OCI-LY7 (cell line): ENCODE data around the gene DAPK1. TPM values are rescaled to one million over a fixed set of nuclear protein-coding genes. Genes with fewer than 3 reads are reported as not detected.

Experiments
- BruUV-seq: library from RNA; stranded (reverse); fragments of 400-500 nt; replicated peaks from 2 replicates; lab custom pipeline; 2021; lab: Mats Ljungman, UMichigan
- CTCF ChIA-PET: fragments of 300-600 bp; sonication (Branson Sonifier 250); formaldehyde crosslinking; loops from one replicate; lab custom pipeline; 2022; ENCODE audit warnings: antibody characterized with exemption; ENCODE audit not compliant: unreplicated experiment; lab: Charles Lee
- POLR2A ChIA-PET: fragments of 300-600 bp; sonication (Branson Sonifier 250); formaldehyde crosslinking; loops from one replicate; lab custom pipeline; 2022; ENCODE audit warnings: antibody characterized with exemption; lab: Charles Lee
- DNase-seq: peaks from one replicate; pipeline ENCODE4 v3.0.0-alpha.2; 2015; ENCODE audit warnings: low spot score
- H2AFZ ChIP-seq: fragments of 200-600 bp; sonication (generic), shearing (Covaris generic); 2 replicates; pipeline ENCODE4 v1.6.1; 2014; ENCODE audit warnings: mild to moderate bottlenecking, antibody characterized with exemption, low read length, moderate library complexity
- H3K27ac ChIP-seq: fragments of 200-600 bp; sonication (generic); 2 replicates; pipeline ENCODE4 v1.5.1; 2014; ENCODE audit warnings: mixed run types, low read depth, mild to moderate bottlenecking, moderate library complexity, low read length, inconsistent platforms; ENCODE audit not compliant: poor library complexity, severe bottlenecking
- H3K36me3 ChIP-seq: fragments of 200-600 bp; sonication (generic); 2 replicates; pipeline ENCODE4 v1.6.1; 2014; ENCODE audit warnings: mild to moderate bottlenecking, antibody characterized with exemption, low read length, moderate library complexity, mixed read lengths; ENCODE audit not compliant: insufficient read depth
- H3K4me1 ChIP-seq: fragments of 200-600 bp; sonication (generic); 2 replicates; pipeline ENCODE4 v1.5.1; 2014; ENCODE audit warnings: mild to moderate bottlenecking, low read length; ENCODE audit not compliant: insufficient read depth, poor library complexity, severe bottlenecking
- H3K4me2 ChIP-seq: fragments of 200-600 bp; sonication (generic); 2 replicates; pipeline ENCODE4 v1.6.1; 2014; ENCODE audit warnings: mild to moderate bottlenecking, low read length
- H3K4me3 ChIP-seq: fragments of 200-600 bp; sonication (generic); 2 replicates; pipeline ENCODE4 v1.5.1; 2014; ENCODE audit warnings: mild to moderate bottlenecking, low read depth, low read length; ENCODE audit not compliant: poor library complexity, severe bottlenecking
- H3K79me2 ChIP-seq: fragments of 200-600 bp; sonication (generic); 2 replicates; pipeline ENCODE4 v1.6.1; 2016; ENCODE audit warnings: low read depth, mild to moderate bottlenecking, low read length, moderate library complexity, mixed read lengths; ENCODE audit not compliant: insufficient read depth
- H3K9me2 ChIP-seq: fragments of 200-600 bp; sonication (generic); 2 replicates; pipeline ENCODE4 v1.6.1; 2016; ENCODE audit warnings: mild to moderate bottlenecking, low read length, mixed read lengths; ENCODE audit not compliant: insufficient read depth
- H3K9me3 ChIP-seq: fragments of 200-600 bp; sonication (generic); 2 replicates; pipeline ENCODE4 v1.6.1; 2014; ENCODE audit warnings: mild to moderate bottlenecking, mixed run types, low read length, mixed read lengths
- H4K20me1 ChIP-seq: fragments of 200-600 bp; sonication (generic); 2 replicates; pipeline ENCODE4 v1.6.1; 2014; ENCODE audit warnings: mild to moderate bottlenecking, antibody characterized with exemption, low read length, moderate library complexity, mixed read lengths; ENCODE audit not compliant: insufficient read depth
- CTCF ChIP-seq: fragments of 200-600 bp; sonication (generic); conservative IDR thresholded peaks from 2 replicates; pipeline ENCODE4 v1.5.1; 2014; ENCODE audit warnings: mild to moderate bottlenecking, antibody characterized with exemption, low read length, moderate library complexity, mixed read lengths
- EZH2phosphoT487 ChIP-seq: fragments of 200-600 bp; sonication (generic); IDR thresholded peaks from 2 replicates; pipeline ENCODE4 v1.6.1; 2018; ENCODE audit warnings: low read depth, borderline replicate concordance, mild to moderate bottlenecking, mixed run types, antibody characterized with exemption, low read length, moderate library complexity, mixed read lengths
- intact Hi-C: fragments of 100-400 bp; cut with micrococcal nuclease; formaldehyde crosslinking; loops from one replicate; pipeline ENCODE4 v1.10.0; 2022; ENCODE audit not compliant: unreplicated experiment
- total RNA-seq, 2 experiments: library from RNA; depleted of rRNA in 1 of 2; stranded (reverse); fragments of >200 nt in 1 of 2; shearing (Covaris generic) in 1 of 2; gene quantifications; 2 replicates each; pipeline ENCODE4 v1.2.3, GENCODE V29; 2014 to 2022

Gene DAPK1
- total RNA-seq, 2 experiments from 2014 or later, result 0.25 to 3.5 TPM

GRCh38 chr9:87592554-87593358, 95.1 kb downstream of the DAPK1 start:
- POLR2A ChIA-PET, result interaction anchor here (1.1 to 1.2 kb wide), 2 partner anchors 9 to 12 kb away, joined by 5 read pairs; no protein-coding TSS in a partner anchor

GRCh38 chr9:87593359-87593980, 95.8 kb downstream of the DAPK1 start:
- ChIA-PET CTCF (no interaction called here), POLR2A (interaction anchor here (1.2 kb wide), 1 partner anchor 10 kb away, joined by 5 read pairs; no protein-coding TSS in a partner anchor)
- no TSS peak for BruUV-seq
- no peak overlapping the region for H3K4me2 ChIP-seq
- TF ChIP-seq EZH2phosphoT487, result no peak
- TF ChIP-seq CTCF, result no peak
- intact Hi-C loops, result no loop called here
- H3K4me1 ChIP-seq, result no peaks in the 10 kb centered on the region
- H4K20me1 ChIP-seq, result no peaks in the 10 kb centered on the region
- no peak for DNase-seq
- no peaks in the 10 kb centered on the region for H3K79me2 ChIP-seq
- H3K4me3 ChIP-seq, result no peak overlapping the region
- H3K9me3 ChIP-seq, result no peaks in the 10 kb centered on the region
- H3K27ac ChIP-seq, result no peak overlapping the region
- no peaks in the 10 kb centered on the region for H3K36me3 ChIP-seq
- H3K9me2 ChIP-seq, result no peaks in the 10 kb centered on the region
- no peak overlapping the region for H2AFZ ChIP-seq

More at GRCh38 chr9:87592554-87593358, 95.1 kb downstream of the DAPK1 start:
- intact Hi-C loops, result no loop called here
- H3K4me3 ChIP-seq, result no peak overlapping the region
- H3K4me1 ChIP-seq, result no peaks in the 10 kb centered on the region
- H3K4me2 ChIP-seq, result no peak overlapping the region
- BruUV-seq, result no TSS peak
- H3K9me3 ChIP-seq, result no peaks in the 10 kb centered on the region
- no peaks in the 10 kb centered on the region for H3K36me3 ChIP-seq
- H3K9me2 ChIP-seq, result no peaks in the 10 kb centered on the region
- H3K79me2 ChIP-seq, result no peaks in the 10 kb centered on the region
- no peak overlapping the region for H2AFZ ChIP-seq
- TF ChIP-seq CTCF, result no peak
- TF ChIP-seq EZH2phosphoT487, result no peak
- DNase-seq, result no peak
- no peak overlapping the region for H3K27ac ChIP-seq
- CTCF ChIA-PET, result no interaction called here
- no peaks in the 10 kb centered on the region for H4K20me1 ChIP-seq

GRCh38 chr9:87594194-87594593, 96.5 kb downstream of the DAPK1 start:
- BruUV-seq, result no TSS peak
- TF ChIP-seq CTCF (no peak), EZH2phosphoT487 (no peak)
- no peak overlapping the region for H3K4me2 ChIP-seq
- no peak overlapping the region for H2AFZ ChIP-seq
- ChIA-PET CTCF (no interaction called here), POLR2A (no interaction called here)
- H3K4me1 ChIP-seq, result no peaks in the 10 kb centered on the region
- H3K36me3 ChIP-seq, result no peaks in the 10 kb centered on the region
- intact Hi-C loops, result no loop called here
- no peaks in the 10 kb centered on the region for H3K9me3 ChIP-seq
- H3K79me2 ChIP-seq, result no peaks in the 10 kb centered on the region
- H3K9me2 ChIP-seq, result no peaks in the 10 kb centered on the region
- no peak overlapping the region for H3K4me3 ChIP-seq
- no peak for DNase-seq
- no peaks in the 10 kb centered on the region for H4K20me1 ChIP-seq
- H3K27ac ChIP-seq, result no peak overlapping the region
